HG03460 (cell line): ENCODE data around the gene NDUFS6.
"Not testable (repeated sequence)": the region's sequence is repeated elsewhere in the genome, so short reads cannot be mapped to it uniquely, and the experiment has no call there.

Experiments used
- ATAC-seq: cut with Tn5 transposase; IDR thresholded peaks from one replicate; pipeline ENCODE4 v1.9.1; 2021; ENCODE audit not compliant: unreplicated experiment

NDUFS6 gene

DNA sequence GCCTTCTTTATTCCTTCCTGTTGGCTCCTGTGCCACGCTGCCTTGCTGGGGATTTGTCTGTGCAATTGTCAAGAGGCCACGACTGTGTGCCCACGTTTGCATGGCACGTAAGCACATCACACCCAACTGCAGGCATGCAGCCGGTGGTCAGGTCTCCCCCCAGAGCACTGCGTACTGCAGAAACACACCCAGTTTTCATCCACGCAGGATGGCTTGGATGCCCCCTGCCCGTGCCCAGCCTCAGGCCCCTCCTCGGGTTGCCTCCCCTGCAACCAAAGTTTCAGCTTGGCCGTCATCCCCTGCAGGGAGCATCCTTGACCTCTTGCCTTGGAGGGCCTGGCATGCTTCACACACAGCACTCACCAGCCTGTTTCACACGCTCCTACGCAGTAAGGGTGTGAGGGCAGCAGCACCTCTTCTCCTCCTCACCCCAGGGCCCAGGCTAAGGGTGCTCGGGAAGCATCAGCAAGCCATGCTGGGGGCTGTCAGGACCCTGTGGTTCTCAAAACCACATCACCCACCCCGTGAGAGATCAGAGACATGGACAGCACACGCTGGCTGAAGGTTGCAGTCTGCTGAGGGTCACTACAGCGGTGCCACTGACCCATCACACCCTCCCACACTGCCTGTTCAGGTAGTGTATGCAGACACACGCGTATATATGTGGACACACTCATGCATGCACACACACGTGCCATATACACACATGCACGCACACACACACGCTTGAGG, 4.7 kb upstream of the NDUFS6 start:
- ATAC-seq: no peak

GRCh38 chr5:1797103-1797800, 4.0 kb upstream of the NDUFS6 start:
- ATAC-seq: no peak

GRCh38 chr5:1797855-1798254, 3.4 kb upstream of the NDUFS6 start:
- ATAC-seq: no peak

- not testable (repeated sequence) for ATAC-seq
These were observed 2.6 kb upstream of the NDUFS6 start for GRCh38 chr5:1798589-1798988.

DNA sequence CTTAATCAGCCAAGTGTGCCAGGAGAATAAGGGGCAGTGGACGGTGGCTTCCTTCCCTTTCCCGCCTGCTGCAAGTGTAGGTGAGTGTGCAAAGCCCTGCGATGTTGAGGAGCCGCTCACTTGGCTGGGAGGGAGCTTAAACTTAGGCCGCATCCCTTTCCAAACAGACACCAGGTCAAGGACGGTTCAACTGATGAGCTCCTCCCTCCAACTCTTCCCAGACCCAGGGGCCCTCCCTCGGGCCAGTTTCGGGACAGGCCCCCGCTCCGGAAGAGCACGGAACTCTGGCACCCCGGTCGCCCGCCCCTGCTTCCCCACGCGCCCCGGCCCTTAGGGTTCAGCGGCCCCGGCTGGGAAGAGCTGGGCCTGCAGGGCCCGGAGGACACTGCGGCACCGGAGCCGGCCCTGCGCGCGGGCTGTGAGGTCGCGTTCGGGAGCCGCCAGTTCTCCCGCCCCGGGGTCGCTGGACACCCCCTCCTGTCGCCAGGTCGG, 2.1 kb upstream of the NDUFS6 start:
- ATAC-seq: peak; percentile 27

DNA sequence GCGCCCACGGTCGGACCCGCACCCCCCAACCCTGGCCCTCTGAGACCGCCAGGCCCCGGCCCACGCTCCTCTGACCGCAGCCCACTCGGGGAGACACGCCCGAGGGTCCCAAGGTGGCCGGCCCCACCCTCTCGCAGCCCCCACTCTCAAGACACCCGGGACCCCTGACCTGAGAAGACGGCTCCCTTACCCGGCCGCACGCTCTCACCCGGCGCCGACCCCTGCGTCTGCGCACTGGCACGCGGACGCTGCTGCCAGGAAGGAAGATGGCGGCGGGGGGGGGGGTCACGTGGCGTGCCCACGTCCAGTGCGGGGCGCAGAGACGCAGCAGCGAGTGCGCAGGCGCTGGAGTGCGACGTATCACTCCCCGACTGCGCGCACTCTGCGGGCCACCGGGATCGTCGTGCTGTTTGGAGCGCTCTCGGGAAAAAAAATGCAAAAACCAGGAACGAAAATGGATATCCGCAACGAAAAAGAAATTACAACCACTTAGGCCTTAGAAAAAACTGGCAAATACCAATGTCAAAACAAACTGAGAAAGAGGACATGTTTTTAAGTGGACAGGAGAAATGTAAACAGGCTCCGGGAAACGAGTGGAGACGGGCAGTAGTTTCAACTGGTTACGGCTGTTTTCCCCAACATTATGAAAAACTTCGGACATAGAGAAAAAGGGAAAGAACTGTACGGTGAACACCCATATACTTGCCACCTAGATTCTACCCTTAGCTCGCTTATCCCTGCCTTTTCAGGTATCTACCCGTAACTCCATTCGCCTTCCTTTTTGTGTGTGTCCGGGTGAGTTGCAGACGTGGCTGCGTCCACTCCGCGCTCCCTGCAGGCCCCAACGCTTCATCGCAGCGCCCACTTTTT, 1.4 kb upstream of the NDUFS6 start, which contains the start of gene MRPL36:
Gene MRPL36 (minus strand): TSS at position 236 of the 870 bp plus-strand sequence. CDS start 902 bp downstream, outside the sequence.
- ATAC-seq: peak; percentile 40

- peak; percentile 35 for ATAC-seq
These were observed 560 bp upstream of the NDUFS6 start for GRCh38 chr5:1800472-1801221.

GRCh38 chr5:1801967-1802295, 724 bp downstream of the NDUFS6 start:
- no peak for ATAC-seq

- ATAC-seq: no peak
These were observed 2.0 kb downstream of the NDUFS6 start for GRCh38 chr5:1803192-1803591.

GRCh38 chr5:1804001-1804690, 2.9 kb downstream of the NDUFS6 start:
- no peak for ATAC-seq

GRCh38 chr5:1805326-1805725, 4.1 kb downstream of the NDUFS6 start:
- ATAC-seq: no peak

GRCh38 chr5:1805736-1806135, 4.5 kb downstream of the NDUFS6 start:
- no peak for ATAC-seq

- ATAC-seq: no peak
These were observed 5.0 kb downstream of the NDUFS6 start for GRCh38 chr5:1806199-1806598.

- no peak for ATAC-seq
These were observed 5.8 kb downstream of the NDUFS6 start for GRCh38 chr5:1806974-1807373.

DNA sequence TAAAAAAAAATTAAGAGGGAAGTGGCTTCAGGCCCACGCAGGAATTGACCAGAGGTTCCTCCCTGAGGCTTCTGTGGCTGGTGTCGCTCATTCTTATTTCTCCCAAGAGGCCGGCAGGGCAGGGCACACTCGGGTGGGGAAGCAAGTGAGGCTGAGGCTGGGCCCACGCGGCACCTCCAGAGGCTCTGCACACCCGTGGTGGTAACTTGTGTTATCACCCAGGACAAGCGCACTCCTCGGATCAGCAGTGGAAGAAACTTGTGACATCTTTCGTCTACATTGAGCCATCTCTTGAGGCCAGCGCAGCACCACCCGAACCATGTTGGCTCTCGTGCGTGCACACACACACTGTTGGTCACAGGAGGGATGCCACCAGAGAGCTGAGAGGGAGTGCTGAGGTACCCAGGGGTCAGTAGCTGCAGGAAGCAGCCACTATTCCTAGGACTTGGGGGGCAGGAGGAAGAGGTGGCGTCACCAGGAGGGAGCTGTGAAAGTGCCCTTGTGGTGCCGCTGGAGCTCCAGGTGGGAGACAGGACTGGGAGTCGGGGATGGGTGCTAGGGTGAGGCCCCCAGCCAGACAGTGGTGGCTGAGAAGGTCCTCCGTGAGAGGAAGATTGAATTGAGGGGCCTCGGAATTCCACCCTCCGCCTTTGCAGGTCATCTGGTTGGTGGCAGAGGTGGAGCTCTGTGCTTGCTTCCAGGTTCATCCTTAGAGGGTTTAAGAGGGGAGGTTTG, 6.4 kb downstream of the NDUFS6 start:
- ATAC-seq: no peak

DNA sequence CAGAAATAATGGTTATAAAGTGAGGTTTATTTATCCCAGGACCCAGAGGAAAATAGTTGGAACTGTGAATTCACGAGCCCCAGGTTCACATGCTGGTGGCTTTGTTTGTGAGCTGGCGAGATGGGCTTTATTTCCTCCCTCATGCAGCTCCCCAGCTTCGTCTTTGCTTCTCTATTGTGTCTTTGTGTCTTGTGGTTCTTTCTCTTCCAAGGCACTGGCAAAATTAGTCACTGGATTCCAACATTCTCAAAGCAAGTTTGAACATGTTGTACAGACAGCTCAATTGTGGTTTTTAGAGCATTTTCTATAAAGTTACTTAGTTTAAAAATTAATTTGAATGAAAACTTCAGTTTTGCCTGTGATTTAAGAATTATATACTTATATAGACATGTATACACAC, 7.2 kb downstream of the NDUFS6 start:
- ATAC-seq: no peak

DNA sequence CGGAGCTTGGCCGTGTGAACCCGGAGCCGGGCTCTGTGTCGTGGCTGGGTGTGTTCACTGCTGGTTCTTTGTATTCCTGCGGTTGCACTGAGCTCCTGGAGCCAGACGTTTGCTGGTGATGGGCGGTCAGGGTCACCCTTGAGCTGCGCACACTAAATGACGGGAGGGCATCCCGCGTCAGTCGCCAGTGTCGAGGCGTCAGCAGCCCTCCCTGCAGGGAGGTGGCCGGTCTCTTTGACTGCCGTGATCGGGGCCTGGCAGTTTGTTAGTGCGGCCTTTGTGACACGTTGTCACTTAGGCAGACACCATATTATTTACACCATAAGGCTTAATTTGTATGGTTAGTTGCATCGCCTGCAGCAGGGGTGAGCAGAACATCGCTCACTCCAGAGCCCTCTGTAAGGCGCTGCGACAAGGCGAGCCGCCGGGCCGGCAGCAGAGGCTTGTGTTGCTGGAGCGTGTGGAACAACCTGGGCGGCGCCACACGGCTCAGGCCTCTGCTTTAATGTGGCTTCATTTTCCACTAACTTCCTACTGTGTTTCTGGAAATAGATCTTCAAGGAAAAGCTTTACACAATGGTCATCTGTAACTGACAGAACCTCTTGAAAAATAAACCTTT, 8.3 kb downstream of the NDUFS6 start:
- no peak for ATAC-seq

GRCh38 chr5:1810581-1811101, 9.4 kb downstream of the NDUFS6 start:
- no peak for ATAC-seq
